Measurements from ENCODE around the gene ACTR5.

The ACTR5 gene

DNA sequence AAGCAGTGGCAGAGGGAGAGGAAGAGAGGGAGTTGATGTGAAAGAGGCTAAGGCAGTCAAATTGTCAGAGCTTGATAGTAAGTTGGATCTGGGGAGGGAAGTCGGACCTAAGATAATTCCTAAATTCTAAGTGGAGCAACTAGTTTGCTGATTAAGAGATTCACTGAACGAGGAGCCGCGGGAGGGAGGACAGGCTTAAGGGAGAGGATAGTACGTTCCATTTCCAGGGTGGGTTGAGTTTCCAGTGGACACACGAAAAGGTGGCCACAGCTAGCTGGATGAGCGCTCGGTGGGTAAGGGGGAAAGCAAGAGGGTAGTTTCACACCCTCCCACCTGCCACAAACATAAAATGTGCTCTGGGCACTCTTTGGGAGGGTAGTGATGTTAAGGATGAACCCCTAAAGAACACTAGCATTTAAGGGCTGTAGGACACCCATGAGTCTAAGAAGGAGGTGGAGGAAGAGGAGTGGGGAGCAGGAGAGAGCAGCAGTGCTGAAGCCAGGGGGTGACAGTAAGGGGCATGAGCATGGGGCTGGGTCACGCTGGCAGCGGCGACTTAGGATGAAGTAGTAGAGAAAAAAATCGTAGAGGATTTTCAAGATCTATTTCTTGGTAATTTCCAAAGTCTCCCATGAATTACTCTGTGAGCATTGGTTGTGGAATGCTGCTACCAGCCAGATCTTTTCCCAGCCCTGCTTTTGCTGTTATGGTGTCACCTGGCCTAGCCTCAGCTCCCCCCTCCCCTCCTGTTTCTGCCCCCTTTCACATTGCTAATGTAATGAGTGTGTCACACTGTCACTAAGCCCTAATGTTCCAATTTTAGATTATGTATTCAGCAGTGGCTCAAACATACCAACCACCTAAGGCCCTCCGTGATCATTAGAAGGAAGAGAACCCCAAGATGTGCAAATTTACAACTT is 21.4 kb downstream of the ACTR5 start:
- H3K4me3 ChIP-seq (ENCODE audit: low read depth, low read length) = no peak overlapping the region
- TF ChIP-seq, protein P1, sequence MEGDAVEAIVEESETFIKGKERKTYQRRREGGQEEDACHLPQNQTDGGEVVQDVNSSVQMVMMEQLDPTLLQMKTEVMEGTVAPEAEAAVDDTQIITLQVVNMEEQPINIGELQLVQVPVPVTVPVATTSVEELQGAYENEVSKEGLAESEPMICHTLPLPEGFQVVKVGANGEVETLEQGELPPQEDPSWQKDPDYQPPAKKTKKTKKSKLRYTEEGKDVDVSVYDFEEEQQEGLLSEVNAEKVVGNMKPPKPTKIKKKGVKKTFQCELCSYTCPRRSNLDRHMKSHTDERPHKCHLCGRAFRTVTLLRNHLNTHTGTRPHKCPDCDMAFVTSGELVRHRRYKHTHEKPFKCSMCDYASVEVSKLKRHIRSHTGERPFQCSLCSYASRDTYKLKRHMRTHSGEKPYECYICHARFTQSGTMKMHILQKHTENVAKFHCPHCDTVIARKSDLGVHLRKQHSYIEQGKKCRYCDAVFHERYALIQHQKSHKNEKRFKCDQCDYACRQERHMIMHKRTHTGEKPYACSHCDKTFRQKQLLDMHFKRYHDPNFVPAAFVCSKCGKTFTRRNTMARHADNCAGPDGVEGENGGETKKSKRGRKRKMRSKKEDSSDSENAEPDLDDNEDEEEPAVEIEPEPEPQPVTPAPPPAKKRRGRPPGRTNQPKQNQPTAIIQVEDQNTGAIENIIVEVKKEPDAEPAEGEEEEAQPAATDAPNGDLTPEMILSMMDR (IDR thresholded peaks at IDR 0.05; ENCODE audit: low read depth, low read length) = no peak

DNA sequence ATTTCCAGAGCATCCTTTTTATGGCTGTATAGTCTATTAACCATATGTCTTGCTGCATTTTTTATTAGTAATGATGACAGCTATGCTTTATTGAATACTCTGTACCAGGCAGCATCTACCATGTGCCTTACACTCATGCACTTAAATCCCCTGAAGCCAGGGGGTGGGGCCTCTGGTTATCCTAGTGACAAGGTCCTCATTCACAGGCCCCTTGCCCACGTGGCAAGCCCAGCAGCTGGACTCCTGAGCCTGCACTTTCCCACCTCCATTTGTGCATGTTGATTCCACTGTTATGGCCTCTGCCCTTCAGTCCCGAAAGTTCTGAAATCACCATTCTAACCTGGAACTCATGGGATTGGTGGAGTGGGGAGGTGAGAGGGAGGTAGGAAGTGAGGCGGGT is 22.3 kb downstream of the ACTR5 start:
- TF ChIP-seq, protein P1 (IDR thresholded peaks at IDR 0.05; ENCODE audit: low read depth, low read length) = no peak
- H3K4me3 ChIP-seq (ENCODE audit: low read depth, low read length) = no peak overlapping the region

DNA sequence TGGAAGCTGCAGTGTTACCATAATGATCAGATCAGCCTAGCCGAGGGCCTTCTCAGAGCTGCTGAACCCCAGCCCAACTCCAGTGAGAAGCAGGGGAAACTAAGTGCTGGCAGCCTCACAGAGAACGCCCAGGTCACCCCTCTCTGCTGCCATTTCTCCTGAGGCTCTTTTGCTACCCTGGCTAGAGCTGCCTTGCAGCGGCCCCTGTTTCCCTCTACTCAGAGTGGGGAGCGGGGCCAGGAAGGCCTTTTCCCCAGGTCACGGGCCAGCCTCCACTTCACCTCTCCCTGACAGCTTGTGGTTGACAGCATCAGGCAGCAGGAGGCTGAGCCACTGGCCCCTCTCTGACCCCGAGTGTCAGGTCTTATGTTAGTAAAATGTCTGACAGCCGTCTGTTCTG is 22.7 kb downstream of the ACTR5 start:
- TF ChIP-seq, protein P1 (IDR thresholded peaks at IDR 0.05; ENCODE audit: low read depth, low read length) = no peak
- H3K4me3 ChIP-seq (ENCODE audit: low read depth, low read length) = no peak overlapping the region

DNA sequence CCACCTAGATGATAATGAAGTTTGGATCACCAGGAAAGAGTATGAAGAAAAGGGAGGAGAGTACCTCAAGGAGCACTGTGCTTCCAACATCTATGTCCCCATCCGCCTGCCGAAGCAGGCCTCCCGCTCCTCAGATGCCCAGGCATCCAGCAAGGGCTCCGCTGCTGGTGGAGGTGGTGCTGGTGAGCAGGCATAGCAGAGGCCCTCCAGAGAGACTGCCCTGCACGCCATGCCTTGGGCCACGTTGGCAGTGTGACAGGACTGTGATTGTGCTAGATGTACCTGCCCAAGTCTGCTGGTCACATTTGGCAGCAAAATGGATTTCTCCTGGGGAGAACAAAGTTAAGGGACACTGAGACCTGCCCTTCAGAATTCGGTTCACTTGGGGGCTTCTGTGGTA is 23.4 kb downstream of the ACTR5 start:
- TF ChIP-seq, protein P1 (IDR thresholded peaks at IDR 0.05; ENCODE audit: low read depth, low read length) = no peak
- H3K4me3 ChIP-seq (ENCODE audit: low read depth, low read length) = no peak overlapping the region

DNA sequence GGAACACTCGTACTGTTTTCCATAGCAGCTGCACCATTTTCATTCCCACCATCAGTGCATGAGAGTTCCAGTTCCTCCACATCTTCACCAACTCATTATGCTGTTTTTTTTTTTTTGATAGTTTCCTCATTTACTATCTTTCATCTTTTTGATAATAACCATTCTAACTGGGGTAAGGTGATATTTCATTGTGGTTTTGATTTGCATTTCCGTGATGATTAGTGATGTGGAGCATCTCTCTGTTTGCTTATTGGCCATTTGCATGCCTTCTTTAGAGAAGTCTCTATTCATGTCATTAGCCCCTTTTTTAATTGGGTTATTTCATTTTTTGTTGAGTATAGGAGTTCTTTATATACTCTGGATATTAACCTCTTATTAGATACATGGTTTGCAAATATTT is 25.9 kb downstream of the ACTR5 start:
- no peak overlapping the region for H3K4me3 ChIP-seq (ENCODE audit: low read depth, low read length)
- TF ChIP-seq, protein P1 (IDR thresholded peaks at IDR 0.05; ENCODE audit: low read depth, low read length) = no peak

DNA sequence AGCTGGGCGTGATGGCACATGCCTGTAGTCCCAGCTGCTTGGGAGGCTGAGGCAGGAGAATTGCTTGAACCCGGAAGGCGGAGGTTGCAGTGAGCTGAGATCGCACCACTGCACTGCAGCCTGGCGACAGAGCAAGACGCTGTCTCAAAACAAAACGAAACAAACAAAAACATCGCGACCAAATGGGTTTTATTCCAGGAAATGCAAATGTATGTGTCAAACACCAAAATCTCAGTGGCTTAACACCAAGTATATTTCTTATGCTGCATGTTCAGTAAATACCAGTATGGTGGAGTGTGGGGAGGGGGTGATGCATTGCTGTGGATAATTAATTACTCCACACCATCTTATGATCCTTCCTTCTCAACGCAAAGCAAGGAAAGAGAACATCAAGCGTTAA is 28.1 kb downstream of the ACTR5 start:
- TF ChIP-seq, protein P1 (IDR thresholded peaks at IDR 0.05; ENCODE audit: low read depth, low read length) = no peak
- H3K4me3 ChIP-seq (ENCODE audit: low read depth, low read length) = no peak overlapping the region
